Loucy (cell line): ENCODE results near the gene LMTK3.

Experiments
- H2AFZ ChIP-seq: fragments of 200-600 bp; sonication (generic); 2 replicates; pipeline ENCODE4 v1.6.0; 2016; ENCODE audit warnings: antibody characterized with exemption, mild to moderate bottlenecking, low read length, moderate library complexity
- H3F3A ChIP-seq: fragments of 200-600 bp; 2 replicates; pipeline ENCODE4 v1.6.0; 2016; ENCODE audit warnings: antibody characterized with exemption, low read depth, mild to moderate bottlenecking
- H3K27me3 ChIP-seq: fragments of 200-600 bp; sonication (generic); 2 replicates; pipeline ENCODE4 v1.6.1; 2014; ENCODE audit warnings: low read length, mild to moderate bottlenecking; ENCODE audit not compliant: insufficient read depth, poor library complexity, severe bottlenecking
- H3K36me3 ChIP-seq: fragments of 200-600 bp; sonication (generic); 2 replicates; pipeline ENCODE4 v1.6.1; 2016; ENCODE audit warnings: low read length; ENCODE audit not compliant: insufficient read depth
- H3K4me1 ChIP-seq: fragments of 200-600 bp; sonication (generic); 2 replicates; pipeline ENCODE4 v1.5.1; 2014; ENCODE audit warnings: low read length, mild to moderate bottlenecking; ENCODE audit not compliant: insufficient read depth, poor library complexity, severe bottlenecking
- H3K4me2 ChIP-seq: fragments of 200-600 bp; sonication (generic); 2 replicates; pipeline ENCODE4 v1.6.0; 2014; ENCODE audit warnings: antibody characterized with exemption, low read length, low read depth, mild to moderate bottlenecking; ENCODE audit not compliant: poor library complexity, severe bottlenecking
- H3K4me3 ChIP-seq: fragments of 200-600 bp; sonication (generic); 2 replicates; pipeline ENCODE4 v1.5.1; 2014; ENCODE audit warnings: low read length, mild to moderate bottlenecking, mixed read lengths; ENCODE audit not compliant: poor library complexity, severe bottlenecking
- H3K79me2 ChIP-seq: fragments of 200-600 bp; sonication (generic); 2 replicates; pipeline ENCODE4 v1.6.1; 2014; ENCODE audit warnings: low read length; ENCODE audit not compliant: insufficient read depth
- H3K9ac ChIP-seq: fragments of 200-600 bp; sonication (generic); 2 replicates; pipeline ENCODE4 v1.6.0; 2014; ENCODE audit warnings: mild to moderate bottlenecking, low read depth, low read length, moderate library complexity; ENCODE audit not compliant: poor library complexity, severe bottlenecking
- H3K9me2 ChIP-seq: fragments of 200-600 bp; sonication (generic); replicated peaks from 2 replicates; pipeline ENCODE4 v1.6.1; 2016; ENCODE audit warnings: low read depth, low read length, mixed read lengths
- H3K9me3 ChIP-seq: fragments of 200-600 bp; sonication (generic); 2 replicates; pipeline ENCODE4 v1.6.1; 2014; ENCODE audit warnings: mild to moderate bottlenecking, antibody characterized with exemption, low read length, low read depth; ENCODE audit not compliant: insufficient read depth
- H4K20me1 ChIP-seq: fragments of 200-600 bp; sonication (generic); 2 replicates; pipeline ENCODE4 v1.6.0; 2014; ENCODE audit warnings: antibody characterized with exemption, low read length, mild to moderate bottlenecking; ENCODE audit not compliant: insufficient read depth, poor library complexity, severe bottlenecking
- CTCF ChIP-seq: fragments of 200-600 bp; sonication (generic); conservative IDR thresholded peaks from 2 replicates; pipeline ENCODE4 v1.5.1; 2014; ENCODE audit warnings: mild to moderate bottlenecking, antibody characterized with exemption, low read length
- EZH2phosphoT487 ChIP-seq: fragments of 200-600 bp; IDR thresholded peaks from 2 replicates; pipeline ENCODE4 v1.6.1; 2018; ENCODE audit warnings: antibody characterized with exemption, mild to moderate bottlenecking, moderate library complexity, borderline replicate concordance

LMTK3 gene

GRCh38 chr19:48551437-48552302 is 40.0 kb upstream of the LMTK3 start, which contains the start of gene SULT2B1:
Gene SULT2B1 (plus strand): TSS chr19:48552172. CDS start chr19:48552253, 81 bp downstream.
- H3K9me3 ChIP-seq: no peaks in the 10 kb centered on the region
- no peaks in the 10 kb centered on the region for H3K9me2 ChIP-seq
- no peaks in the 10 kb centered on the region for H3K79me2 ChIP-seq
- no peak within 1 kb of the TSS for H3K4me2 ChIP-seq
- H3K9ac ChIP-seq: no peak within 1 kb of the TSS
- TF ChIP-seq CTCF: no peak
- no peak for TF ChIP-seq EZH2phosphoT487
- H3K4me1 ChIP-seq: no peaks in the 10 kb centered on the region
- no peaks in the 10 kb centered on the region for H3F3A ChIP-seq
- no peaks in the 10 kb centered on the region for H4K20me1 ChIP-seq
- H3K4me3 ChIP-seq: no peak within 1 kb of the TSS
- no peaks in the 10 kb centered on the region for H3K27me3 ChIP-seq
- no peak within 1 kb of the TSS for H2AFZ ChIP-seq
- H3K36me3 ChIP-seq: no peaks in the 10 kb centered on the region

GRCh38 chr19:48549380-48549779 is 37.7 kb upstream of the LMTK3 start:
- H3K9ac ChIP-seq: no peak overlapping the region
- H3K4me2 ChIP-seq: no peak overlapping the region
- TF ChIP-seq CTCF (no peak), EZH2phosphoT487 (no peak)

GRCh38 chr19:48548253-48548911 is 36.7 kb upstream of the LMTK3 start:
- Histone ChIP-seq H3K36me3 (no peaks in the 10 kb centered on the region), H3K9me2 (no peaks in the 10 kb centered on the region), H3K4me1 (no peaks in the 10 kb centered on the region), H3K9me3 (no peaks in the 10 kb centered on the region), H3K4me2 (no peak overlapping the region), H3K79me2 (no peaks in the 10 kb centered on the region), H3K9ac (no peak overlapping the region), H2AFZ (no peak overlapping the region), H3K27me3 (no peaks in the 10 kb centered on the region), H4K20me1 (no peaks in the 10 kb centered on the region), H3F3A (no peaks in the 10 kb centered on the region), H3K4me3 (no peak overlapping the region)
- TF ChIP-seq CTCF (no peak), EZH2phosphoT487 (no peak)

More at GRCh38 chr19:48549380-48549779, 37.7 kb upstream of the LMTK3 start:
- no peaks in the 10 kb centered on the region for H4K20me1 ChIP-seq
- H2AFZ ChIP-seq: no peak overlapping the region
- no peaks in the 10 kb centered on the region for H3F3A ChIP-seq
- H3K27me3 ChIP-seq: no peaks in the 10 kb centered on the region
- H3K4me3 ChIP-seq: no peak overlapping the region
- no peaks in the 10 kb centered on the region for H3K9me3 ChIP-seq
- no peaks in the 10 kb centered on the region for H3K36me3 ChIP-seq
- H3K9me2 ChIP-seq: no peaks in the 10 kb centered on the region
- no peaks in the 10 kb centered on the region for H3K4me1 ChIP-seq
- no peaks in the 10 kb centered on the region for H3K79me2 ChIP-seq
